HTR-8/SVneo (cell line): Measurements from ENCODE around the gene DRICH1.
A peak's percentile ranks its signal among the peaks of the same experiment; 100 is the strongest.
"Not testable (repeated sequence)": the region's sequence is repeated elsewhere in the genome, so short reads cannot be mapped to it uniquely, and the experiment has no call there.

Experiments
- DNase-seq: peaks from one replicate; pipeline ENCODE4 v3.0.0; 2011; ENCODE audit warnings: low spot score, mixed read lengths; ENCODE audit not compliant: insufficient read length
- FAIRE-seq: peaks from 2 replicates; lab custom pipeline; 2011; peaks lifted over from hg19 to GRCh38; lab: Jason Lieb, UNC

Gene DRICH1, protein sequence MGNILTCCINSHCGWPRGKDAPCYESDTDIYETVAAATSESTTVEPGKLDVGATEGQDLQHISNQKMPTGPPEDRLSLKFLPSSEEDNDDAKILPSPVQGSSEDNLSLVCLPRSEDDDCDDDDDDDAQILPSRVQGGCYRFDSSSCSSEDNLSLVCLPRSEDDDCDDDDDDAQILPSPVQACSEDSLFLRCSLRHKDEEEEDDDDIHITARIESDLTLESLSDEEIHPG

DNA sequence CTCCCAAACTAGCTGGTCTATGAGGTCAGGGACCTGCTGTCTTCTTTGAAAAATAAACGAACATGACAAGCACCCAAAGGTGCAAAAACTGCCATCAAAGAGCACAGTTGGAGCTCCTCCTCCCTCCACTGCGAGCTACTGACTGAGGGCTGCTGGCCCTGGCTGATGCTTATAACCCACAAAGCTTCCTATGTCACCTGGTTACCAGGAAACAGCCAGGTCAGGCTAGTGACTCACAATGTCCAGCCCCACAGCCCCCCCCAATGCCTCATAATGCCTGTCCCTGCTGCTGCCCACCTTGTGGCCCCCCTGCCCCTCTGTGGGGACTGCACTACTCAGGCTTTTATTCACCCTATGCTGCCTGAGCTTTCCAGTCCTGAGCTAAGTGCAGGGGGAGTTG is at the start of gene DRICH1:
Gene DRICH1 (minus strand): TSS at position 144 of the 400 bp plus-strand sequence. CDS start 298 bp downstream, outside the sequence.
- FAIRE-seq (no peak), DNase-seq (no peak)

DNA sequence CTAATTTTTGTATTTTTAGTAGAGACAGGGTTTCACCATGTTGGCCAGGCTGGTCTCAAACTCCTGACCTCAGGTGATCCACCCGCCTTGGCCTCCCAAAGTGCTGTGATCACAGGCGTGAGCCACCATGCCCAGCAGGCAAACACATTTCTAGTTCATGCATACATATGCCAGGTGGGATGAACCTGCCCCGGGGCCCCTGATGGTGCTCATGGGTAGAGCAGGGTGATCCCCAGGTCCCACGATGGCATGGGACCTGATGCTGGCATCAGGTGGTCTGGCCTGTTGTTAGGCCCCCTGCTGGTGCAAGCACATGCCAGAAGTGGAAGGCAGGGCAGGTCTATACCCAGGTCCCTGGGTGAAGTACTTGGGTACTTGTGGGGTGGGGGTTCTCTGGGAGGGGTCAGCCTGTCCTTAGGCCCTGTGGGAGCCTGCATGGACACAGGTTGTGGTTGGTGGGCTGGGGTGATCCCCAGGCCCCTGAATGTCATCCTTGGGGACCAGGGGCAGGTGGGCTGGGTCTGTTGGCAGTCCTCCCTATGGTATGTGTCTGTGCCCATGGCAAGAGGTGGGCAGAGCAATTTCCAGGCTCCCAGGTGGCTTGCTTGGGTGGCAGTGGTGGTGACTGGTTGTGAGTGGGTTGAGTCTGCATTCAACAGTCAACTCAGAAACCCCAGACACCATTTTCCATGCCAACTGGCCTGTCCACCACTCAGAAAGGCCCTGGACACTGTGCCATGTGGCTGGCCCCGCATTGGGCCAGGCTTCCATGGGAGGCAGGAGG is 49.1 kb upstream of the DRICH1 start:
- no peak for FAIRE-seq
- no peak for DNase-seq

DNA sequence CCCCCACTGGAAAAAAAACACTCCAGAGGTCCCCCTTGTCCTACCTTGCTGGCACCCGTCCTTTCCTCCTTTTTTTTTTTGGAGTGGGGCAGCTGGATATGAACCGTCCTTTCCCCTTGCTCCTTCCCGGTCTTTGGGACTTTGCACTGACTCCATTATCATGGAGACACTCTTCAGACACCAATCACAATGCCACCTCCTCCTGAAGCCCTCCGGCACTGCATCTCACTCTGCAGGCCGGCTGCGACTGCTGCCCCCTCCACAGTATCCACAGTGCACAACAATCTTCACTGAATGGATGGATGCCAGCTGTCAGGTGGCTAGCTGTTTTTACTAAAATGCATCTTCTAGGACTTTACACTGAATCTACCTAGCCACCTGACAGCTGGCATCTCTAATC is 46.0 kb upstream of the DRICH1 start:
- FAIRE-seq (no peak), DNase-seq (no peak)

DNA sequence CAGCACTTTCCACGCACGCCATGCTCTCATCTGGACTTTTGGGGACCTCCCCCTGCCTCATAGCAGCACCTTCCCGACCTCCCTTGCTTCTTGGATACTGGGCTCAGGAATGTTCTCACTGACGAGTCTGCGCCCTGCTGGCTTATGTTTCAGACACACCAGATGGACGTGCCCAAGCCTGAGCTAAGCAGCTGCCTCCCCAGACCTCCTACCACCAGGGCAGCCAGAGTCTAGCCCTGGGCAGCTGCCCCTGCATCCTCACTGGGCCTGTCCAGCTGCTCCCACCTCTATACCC is 45.5 kb upstream of the DRICH1 start:
- no peak for DNase-seq
- no peak for FAIRE-seq

DNA sequence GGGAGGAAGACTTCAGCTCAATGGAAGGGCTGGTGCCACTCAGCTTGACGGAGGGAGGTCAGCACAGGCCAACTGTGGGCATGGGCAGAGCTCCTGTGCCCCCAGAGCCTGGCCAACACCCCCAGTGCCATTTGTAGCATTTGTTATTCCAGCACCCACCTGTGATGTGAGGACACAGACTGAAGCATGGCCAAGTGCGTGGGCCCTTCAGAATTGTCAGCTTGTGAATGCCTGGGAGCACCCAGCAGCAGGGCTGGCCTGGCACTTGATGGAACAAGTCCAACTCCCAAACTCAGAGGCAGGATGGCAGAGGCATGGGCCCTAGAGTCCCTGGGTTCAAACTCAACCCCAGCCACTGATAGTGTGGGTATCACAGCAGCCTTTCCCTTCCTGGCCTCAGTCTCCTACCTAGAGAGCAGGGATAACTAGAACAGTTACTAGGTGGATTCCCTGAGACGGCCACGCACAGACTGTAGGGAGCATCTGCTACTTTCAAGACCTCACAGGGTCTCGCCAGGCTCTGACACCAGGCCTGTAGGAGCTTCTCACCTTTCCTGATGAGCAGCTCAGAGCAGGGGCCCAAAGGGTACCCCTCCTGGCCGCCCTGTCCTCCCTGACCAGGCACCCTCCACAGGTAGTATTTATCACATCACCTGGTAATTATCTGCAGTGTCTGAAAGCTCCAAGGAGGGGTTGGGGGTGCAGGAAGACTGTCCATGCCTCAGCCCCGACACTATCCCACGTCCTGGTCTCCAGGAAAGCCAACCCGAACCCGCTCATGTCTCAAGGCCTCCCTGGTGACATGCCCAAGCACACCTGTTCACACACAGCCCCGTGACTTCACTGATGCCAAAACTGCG is 45.0 kb upstream of the DRICH1 start:
- not testable (repeated sequence) for DNase-seq, FAIRE-seq

DNA sequence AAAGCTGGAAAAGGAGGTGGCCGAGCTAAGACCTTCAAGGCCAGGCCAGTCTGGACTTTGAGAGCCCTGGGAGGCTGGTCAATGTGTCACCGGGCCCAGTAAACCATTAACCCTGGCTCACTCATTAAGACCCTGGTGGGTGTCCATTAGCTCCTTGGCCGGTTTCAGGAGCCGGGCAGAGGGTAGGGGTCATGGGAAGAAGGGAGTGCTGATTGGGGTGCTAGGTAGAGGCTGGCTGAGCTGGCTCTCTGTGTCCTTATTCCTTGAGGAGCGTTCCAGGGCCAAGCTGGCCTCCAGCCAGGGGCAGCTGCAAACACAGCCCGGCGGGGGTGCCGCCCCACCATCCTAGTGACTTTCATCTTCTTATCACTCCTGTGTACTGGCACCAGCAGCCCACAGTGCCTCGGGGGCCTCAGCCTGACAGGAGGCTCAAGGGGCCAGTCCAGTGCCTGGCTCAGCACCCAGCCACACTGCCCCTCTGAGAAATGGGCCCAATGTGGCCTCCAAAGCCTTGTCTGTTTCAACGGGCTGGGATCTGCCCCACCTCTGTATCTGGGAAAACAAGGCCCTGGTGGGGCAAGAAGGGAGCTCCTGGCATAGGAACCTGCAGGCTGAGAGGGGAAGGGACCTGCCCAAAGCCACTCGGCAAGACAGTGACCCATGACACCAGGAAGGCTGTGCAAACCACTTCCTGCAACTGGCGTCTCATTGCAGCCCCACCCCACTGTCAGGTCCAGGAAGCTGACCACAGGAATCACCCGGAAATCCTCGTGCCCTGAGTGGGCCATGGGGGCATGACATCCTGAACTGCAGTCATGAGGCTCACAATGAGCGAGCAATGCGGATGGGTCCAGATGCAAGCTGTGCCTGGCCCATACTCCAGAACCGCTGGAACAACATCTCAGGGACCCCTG is 43.6 kb upstream of the DRICH1 start:
- FAIRE-seq (no peak), DNase-seq (no peak)

DNA sequence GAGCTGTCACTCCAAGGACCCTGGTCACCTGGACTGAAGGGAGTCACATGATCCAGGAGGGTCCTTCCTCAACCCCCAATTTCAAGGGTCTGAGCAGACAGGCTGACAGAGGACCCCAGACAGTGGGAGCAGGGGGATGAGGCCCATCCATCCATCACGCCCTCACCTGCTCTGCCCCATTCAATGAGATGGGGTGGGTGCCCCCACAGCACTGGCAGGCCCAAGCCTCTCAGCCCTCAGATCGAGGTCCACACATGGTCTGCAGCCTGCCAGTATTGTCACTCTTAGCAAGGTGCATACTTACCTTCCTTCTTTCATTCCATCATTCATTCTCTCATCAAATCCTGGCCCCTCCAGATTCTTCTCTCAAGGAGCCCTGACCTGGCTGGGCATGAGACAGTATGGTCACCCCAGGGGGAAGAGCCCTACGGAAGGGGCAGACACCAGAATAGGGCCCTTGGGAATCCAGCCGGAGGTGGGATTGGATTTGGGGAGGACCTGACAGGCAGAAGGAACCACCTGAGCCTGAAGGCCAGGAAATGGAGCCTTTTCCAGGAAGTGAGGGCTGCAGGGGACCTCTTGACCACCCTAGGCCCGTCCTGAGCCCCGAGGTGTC is 42.9 kb upstream of the DRICH1 start:
- not testable (repeated sequence) for FAIRE-seq

DNA sequence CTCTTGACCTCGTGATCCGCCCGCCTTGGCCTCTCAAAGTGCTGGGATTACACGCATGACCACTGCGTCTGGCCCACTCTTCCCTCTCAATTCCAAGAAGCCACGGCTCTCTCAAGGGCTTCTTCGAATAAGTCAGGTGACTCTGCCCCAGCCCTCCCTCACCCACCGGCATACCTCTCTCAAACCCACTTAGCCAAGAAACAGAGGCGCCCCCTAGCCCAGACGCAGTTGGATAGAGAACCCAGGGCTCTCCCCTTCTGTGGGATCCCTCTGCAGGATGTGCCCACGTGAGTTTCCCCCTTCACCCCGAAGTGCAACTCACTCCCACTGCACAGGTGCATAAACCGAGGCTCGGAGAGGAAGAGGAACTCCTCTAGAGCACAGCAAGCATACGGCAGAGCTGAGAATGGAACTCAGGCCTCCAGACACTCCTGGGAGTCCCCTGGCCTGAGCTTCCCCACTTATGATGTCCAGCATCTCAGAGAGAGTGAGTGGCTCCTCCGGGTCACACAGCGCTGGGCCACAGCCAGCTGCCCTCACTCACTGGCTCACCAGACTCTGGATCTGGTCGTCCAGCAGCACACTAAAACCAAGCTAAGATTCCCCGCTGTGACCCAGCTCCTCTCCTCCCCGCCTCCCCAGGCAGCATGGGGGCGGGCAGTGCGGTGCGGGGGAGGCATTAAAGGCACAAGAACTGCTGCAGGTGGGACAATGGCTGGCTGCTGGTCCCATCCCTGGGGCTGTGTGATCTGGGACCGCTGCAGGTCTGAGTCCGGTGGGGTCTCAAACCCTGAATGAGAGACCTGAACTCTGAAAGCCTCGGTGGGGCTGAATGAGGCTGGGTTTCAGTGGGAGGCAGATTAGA is 41.9 kb upstream of the DRICH1 start:
- FAIRE-seq: no peak
- no peak for DNase-seq

More for the DNA sequence above, 42.9 kb upstream of the DRICH1 start:
- not testable (repeated sequence) for DNase-seq

DNA sequence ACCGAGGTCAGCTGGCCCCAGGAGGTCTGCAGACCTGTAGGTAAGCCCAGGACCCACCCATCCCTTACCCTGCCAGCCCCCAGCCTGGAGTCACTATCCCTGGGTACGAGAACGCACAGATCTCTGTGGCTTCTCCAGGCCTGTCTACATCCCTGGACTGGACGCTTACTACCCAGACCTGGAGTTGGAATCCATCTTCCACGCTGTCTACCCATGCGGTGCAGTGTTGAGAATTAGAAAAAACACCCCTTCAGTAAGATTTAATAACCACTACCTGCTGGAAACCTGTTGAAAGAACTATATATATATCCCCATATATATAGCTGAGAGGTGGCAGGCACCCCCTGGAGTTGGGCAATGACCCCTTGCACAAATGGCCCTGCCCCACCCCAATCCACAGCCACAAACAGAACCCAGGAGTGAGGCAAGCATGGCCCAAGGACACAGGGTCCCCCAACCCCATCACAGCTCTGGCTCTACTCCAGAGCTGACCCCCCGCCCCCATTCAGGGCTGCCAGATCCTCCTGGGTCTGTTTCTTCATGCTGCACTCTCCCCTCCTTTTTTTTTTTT is 41.0 kb upstream of the DRICH1 start:
- no peak for DNase-seq
- no peak for FAIRE-seq

DNA sequence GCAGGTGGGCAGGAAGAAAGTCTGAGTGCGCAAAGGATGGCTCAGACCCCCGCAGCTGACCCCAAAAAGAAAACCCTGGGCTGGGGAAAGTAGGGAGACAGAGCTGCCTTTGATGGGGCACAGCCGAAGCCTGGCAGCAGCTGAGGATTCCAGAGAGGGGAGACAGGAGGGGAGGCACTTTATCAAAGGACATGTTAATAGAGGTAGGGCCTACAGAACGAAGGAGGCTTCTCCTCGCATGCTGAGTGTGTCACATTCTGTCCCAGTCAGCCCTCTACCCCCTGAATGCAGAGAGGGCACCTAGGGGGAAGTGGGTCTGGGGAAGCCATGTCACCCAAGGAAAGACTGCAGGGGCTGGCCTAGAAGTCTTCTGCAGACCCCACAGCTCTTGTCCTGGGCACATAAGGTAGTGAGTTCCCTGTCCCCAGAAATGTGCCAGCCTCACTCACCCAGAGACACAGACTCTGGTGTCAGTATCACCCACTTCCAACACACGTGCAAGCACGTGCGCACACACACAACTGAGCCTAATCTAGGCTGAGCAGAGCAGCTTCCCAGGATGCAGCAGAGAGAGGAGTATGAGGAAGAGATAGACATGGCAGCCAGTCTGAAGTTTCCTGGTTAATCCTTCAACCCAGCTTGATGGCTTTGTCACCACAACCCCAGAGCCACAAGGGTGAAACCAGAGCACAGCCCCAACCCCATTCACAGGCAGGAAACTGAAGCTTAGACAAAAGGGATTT is 40.4 kb upstream of the DRICH1 start:
- peak; percentile 23 for FAIRE-seq
- DNase-seq: not testable (repeated sequence)

DNA sequence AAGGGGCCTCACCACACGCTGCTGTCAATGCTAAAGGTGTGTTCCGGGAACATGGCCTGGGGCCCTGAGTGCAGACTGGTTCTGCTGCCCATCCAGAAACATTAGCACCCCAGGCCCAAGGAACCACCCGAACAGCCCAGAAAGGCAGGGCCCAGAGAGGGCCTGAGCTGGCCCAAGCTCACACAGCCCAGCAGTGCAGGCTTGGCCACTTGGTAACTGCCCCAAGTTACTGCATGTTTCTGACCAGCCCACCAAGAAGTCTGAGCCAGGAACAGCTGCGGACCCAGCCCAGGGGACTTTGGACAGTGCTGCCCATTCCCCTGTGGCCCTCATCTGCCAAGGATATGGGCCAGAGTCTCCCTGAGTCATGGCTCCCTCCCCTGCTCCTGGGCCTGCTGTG is 39.3 kb upstream of the DRICH1 start:
- FAIRE-seq: peak; percentile 49

DNA sequence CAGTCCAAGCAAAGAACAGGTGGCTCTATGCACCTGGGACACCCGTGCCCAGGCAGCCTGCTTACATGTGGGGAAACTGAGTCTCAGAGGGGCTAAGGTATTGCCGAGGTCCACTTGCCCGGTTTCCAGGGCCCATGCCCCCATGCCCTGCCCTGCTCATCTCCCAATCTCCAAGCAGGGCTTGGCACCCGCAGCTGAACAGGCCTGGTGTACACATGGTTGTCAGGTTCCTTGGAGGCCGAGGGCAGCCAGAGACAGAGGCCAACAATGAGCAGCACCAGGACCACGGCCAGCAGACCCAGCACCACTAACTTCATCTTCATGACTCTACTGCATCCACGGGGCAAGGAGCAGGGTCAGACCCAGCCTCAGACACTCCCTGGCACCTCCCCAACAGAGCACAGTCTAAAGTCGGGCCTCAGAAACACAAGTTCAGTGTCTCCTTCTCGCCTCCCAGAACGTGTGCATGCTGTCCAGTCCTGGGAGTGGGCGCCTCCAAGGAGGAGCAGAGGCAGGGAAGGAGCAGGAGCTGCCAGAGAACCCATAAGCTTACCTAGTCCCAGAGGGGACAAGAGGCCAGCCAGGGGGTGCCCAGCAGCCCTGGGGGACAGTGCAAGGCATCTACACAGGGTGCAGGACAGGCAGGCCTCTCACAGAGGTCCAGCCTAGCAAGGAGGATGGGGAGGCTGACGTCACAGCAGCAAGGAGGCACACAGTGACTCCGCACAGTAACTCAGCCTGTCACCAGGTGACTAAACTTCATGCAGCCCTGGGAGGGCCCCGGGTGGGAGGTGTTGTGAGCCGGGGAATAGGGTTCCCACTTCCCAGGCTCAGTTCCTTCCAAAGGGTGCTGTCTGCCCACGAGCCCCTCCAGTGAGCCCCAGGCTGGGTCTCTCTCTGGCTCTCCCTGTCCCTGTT is 38.5 kb upstream of the DRICH1 start:
- FAIRE-seq: no peak
- DNase-seq: no peak

More for the DNA sequence above, 39.3 kb upstream of the DRICH1 start:
- not testable (repeated sequence) for DNase-seq

DNA sequence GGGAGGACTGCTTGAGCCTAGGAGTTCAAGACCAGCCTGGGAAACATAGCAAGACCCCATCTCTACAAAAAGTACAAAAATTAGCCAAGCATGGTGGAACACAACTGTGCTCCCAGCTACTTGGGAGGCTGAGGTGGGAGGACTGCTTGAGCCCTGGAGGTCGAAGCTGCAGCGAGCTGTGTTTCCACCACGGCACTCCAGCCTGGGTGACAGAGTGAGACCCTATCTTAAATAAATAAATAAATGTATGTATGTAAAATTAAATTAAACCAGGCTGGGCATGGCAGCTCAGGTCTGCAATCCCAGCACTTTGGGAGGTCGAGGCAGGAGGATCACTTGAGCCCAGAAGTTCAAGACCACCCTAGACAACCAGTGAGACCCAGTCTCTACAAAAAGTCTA is 28.3 kb upstream of the DRICH1 start:
- FAIRE-seq, DNase-seq: not testable (repeated sequence)

DNA sequence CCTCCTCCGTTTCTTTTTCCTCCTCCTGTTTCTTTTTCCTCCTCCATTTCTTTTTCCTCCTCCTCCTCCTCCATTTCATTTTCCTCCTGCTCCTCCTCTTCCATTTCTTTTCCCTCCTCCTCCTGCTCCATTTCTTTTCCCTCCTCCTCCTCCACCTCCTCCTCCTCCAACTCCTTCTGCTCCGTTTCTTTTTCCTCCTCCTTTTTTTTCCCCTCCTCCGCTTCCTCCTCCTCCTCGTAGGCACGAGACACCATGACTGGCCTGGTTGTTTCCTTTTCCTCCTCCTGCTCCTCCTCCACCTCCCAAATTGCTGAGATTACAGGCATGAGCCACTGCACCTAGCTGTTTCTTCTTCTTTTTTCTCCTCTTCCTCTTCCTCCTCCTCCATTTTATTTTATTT is 25.6 kb upstream of the DRICH1 start:
- FAIRE-seq: no peak

DNA sequence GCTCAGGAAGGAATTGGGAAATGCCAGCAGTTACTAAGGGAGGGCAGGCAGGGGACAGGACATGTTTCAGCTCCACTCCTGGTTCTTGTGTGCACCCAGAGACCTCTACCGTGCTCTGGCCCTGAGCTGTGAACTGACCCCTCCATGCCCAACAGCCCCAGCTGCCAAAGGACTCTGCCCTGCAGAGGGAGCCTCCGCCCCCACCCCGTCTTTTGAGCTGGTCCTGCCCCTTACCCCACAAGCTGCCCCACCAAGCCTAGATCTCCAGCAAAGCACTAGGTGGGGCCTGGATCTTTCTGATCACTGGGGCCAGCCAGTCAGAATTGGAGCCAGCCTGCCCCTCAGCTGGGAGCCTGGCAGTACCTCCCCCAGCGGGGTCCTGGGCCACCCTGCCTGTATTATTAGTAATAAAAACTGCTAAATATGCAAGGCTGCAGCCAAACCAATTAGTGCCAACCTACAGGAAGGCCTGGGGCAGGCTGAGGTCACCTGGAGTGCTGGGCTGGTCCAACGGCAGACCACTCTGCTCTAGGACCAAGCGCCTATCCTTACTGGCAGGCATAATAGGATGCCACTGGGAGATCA is 23.9 kb upstream of the DRICH1 start:
- FAIRE-seq (no peak), DNase-seq (no peak)

More for the DNA sequence above, 25.6 kb upstream of the DRICH1 start:
- no peak for DNase-seq

DNA sequence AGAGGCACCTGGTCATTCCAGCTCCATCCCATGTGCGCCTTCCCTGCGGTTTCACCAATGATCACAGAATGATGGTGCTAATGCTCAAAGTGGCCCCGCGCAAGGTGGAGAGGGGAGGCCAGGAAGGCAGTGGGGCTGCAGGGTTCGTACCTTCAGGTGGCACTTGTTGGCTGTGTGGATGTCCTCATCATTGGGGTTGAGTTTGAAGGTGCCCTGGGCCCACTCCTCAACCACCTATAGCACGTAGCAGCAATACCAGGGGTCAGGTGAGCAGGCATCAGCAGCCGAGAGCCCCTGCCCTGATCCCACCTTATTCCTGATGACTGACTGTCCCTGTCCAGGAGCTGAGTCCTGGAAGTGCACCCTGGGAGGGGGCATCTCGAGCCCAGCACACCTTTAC is 20.6 kb upstream of the DRICH1 start:
- DNase-seq (no peak), FAIRE-seq (no peak)
